Subcutaneous adipose tissue (tissue), 4 donors: ENCODE data around the gene NNAT. TPM values are rescaled to one million over a fixed set of nuclear protein-coding genes. Genes with fewer than 3 reads are reported as not detected.

Experiments
- CTCF ChIP-seq: fragments of 450-650 bp; IDR thresholded peaks from one replicate; pipeline ENCODE4 v1.5.1; 2016; ENCODE audit warnings: low read depth, mild to moderate bottlenecking, control low read depth, antibody characterized with exemption, moderate library complexity
- total RNA-seq, 4 donors: library from RNA; depleted of rRNA; stranded (reverse); fragments of >200 nt; gene quantifications; one replicate each; pipeline ENCODE4 v1.1.0, GENCODE V29; 2016

The NNAT gene
- total RNA-seq, 4 donors from 2014 or later = 11.0 to 44.3 (median 18.2) TPM

GRCh38 chr20:37571033-37571432 is 50.0 kb downstream of the NNAT start:
- no peak for TF ChIP-seq CTCF

Other genes starting within 250 kb of the NNAT start
- 10 to 100 TPM; 22.2 to 53.8 (median 24.4) TPM for gene MANBAL, start 231.6 kb upstream of the NNAT start, total RNA-seq
- gene SRC, start 175.1 kb upstream of the NNAT start, total RNA-seq = 10 to 100 TPM; 10.3 to 21.4 (median 12.9) TPM
- gene BLCAP, start 6.6 kb downstream of the NNAT start, total RNA-seq = 100 to 1,000 TPM in 3 of 4 donors, 10 to 100 TPM in 1; 63.9 to 152 (median 107) TPM
- 10 to 100 TPM; 35.9 to 53.1 (median 39.2) TPM for gene CTNNBL1, start 172.8 kb downstream of the NNAT start, total RNA-seq